Measurements from ENCODE around the gene TRPM8.
A peak's percentile ranks its signal among the peaks of the same experiment; 100 is the strongest.
"Not testable (repeated sequence)": the region's sequence is repeated elsewhere in the genome, so short reads cannot be mapped to it uniquely, and the experiment has no call there.

Gene TRPM8

GRCh38 chr2:233917116-233917515, at the start of gene TRPM8:
Gene TRPM8, plus strand, starts transcription at chr2:233917373. Its CDS starts 9,165 bp downstream, at chr2:233926538.
- H3K4me3 ChIP-seq (ENCODE audit: low read depth, low read length): no peak within 1 kb of the TSS
- TF ChIP-seq CTCF (IDR thresholded peaks at IDR 0.05; ENCODE audit: low read depth, low read length): no peak

GRCh38 chr2:233867993-233868532, 49.1 kb upstream of the TRPM8 start, which contains the start of gene MSL3B:
Gene MSL3B, minus strand, starts transcription at chr2:233868386.
- peak within 1 kb of the TSS; percentile 27; the same call in 1 of the 2 replicates for H3K4me3 ChIP-seq (ENCODE audit: low read depth, low read length)
- no peak for TF ChIP-seq CTCF (IDR thresholded peaks at IDR 0.05; ENCODE audit: low read depth, low read length)

- no peak for TF ChIP-seq CTCF (IDR thresholded peaks at IDR 0.05; ENCODE audit: low read depth, low read length)
- H3K4me3 ChIP-seq (ENCODE audit: low read depth, low read length): no peak overlapping the region
Measured at GRCh38 chr2:233871432-233871831, 45.7 kb upstream of the TRPM8 start.

- not testable (repeated sequence) for H3K4me3 ChIP-seq (ENCODE audit: low read depth, low read length)
Measured at GRCh38 chr2:233872125-233872524, 45.0 kb upstream of the TRPM8 start.

- no peak overlapping the region for H3K4me3 ChIP-seq (ENCODE audit: low read depth, low read length)
- TF ChIP-seq CTCF (IDR thresholded peaks at IDR 0.05; ENCODE audit: low read depth, low read length): no peak
Measured at GRCh38 chr2:233882353-233882752, 34.8 kb upstream of the TRPM8 start.

GRCh38 chr2:233892793-233893192, 24.4 kb upstream of the TRPM8 start:
- TF ChIP-seq CTCF (IDR thresholded peaks at IDR 0.05; ENCODE audit: low read depth, low read length): no peak
- H3K4me3 ChIP-seq (ENCODE audit: low read depth, low read length): no peak overlapping the region

GRCh38 chr2:233896253-233896652, 20.9 kb upstream of the TRPM8 start:
- not testable (repeated sequence) for H3K4me3 ChIP-seq (ENCODE audit: low read depth, low read length)

GRCh38 chr2:233901367-233901766, 15.8 kb upstream of the TRPM8 start:
- no peak for TF ChIP-seq CTCF (IDR thresholded peaks at IDR 0.05; ENCODE audit: low read depth, low read length)
- no peak overlapping the region for H3K4me3 ChIP-seq (ENCODE audit: low read depth, low read length)
